GM12878 (cell line): ENCODE measurements around the gene FOXP1. TPM values are rescaled to one million over a fixed set of nuclear protein-coding genes. Genes with fewer than 3 reads are reported as not detected.

Experiments used
- ATAC-seq: fragments of 200-7000 bp; cut with Tn5 transposase; 3 replicates; pipeline ENCODE4 v1.9.1; 2020; ENCODE audit warnings: mild to moderate bottlenecking, moderate library complexity
- BruUV-seq: library from RNA; stranded (reverse); fragments of 400-500 nt; replicated peaks from 2 replicates; lab custom pipeline; 2021; lab: Mats Ljungman, UMichigan
- CTCF ChIA-PET: fragments of 300-600 bp; sonication (Branson Sonifier 250); formaldehyde crosslinking; extraction: SDS; loops from one replicate; lab custom pipeline; 2021; ENCODE audit warnings: inconsistent platforms; lab: Yijun Ruan, JAX
- POLR2A ChIA-PET: fragments of 350-600 bp; formaldehyde crosslinking; extraction: SDS; loops from one replicate; lab custom pipeline; 2021; ENCODE audit warnings: inconsistent platforms; lab: Charles Lee
- RAD21 ChIA-PET: fragments of 300-600 bp; sonication (Branson Sonifier 250); formaldehyde crosslinking; loops from one replicate; lab custom pipeline; 2023; ENCODE audit warnings: antibody characterized with exemption; ENCODE audit not compliant: unreplicated experiment; lab: Charles Lee
- SMC1A ChIA-PET: fragments of 300-600 bp; sonication (Branson Sonifier 250); formaldehyde crosslinking; loops from one replicate; lab custom pipeline; 2023; ENCODE audit not compliant: unreplicated experiment, uncharacterized antibody; lab: Charles Lee
- DNase-seq: peaks from one replicate; pipeline ENCODE4 v3.0.0-alpha.2; 2011; ENCODE audit warnings: low read depth, low spot score
- FAIRE-seq: peaks from 3 replicates; lab custom pipeline; 2011; peaks lifted over from hg19 to GRCh38; lab: Jason Lieb, UNC
- H2AFZ ChIP-seq: 2 replicates; pipeline ENCODE4 v1.6.0; 2011; ENCODE audit warnings: low read depth, low read length, control low read depth; ENCODE audit not compliant: control insufficient read depth
- H3K27ac ChIP-seq: 2 replicates; pipeline ENCODE4 v1.5.1; 2011; ENCODE audit warnings: control low read depth; ENCODE audit not compliant: control insufficient read depth, insufficient read depth
- H3K27me3 ChIP-seq, 2 experiments: replicated peaks in 1 of 2; 2 replicates each; pipeline versions ENCODE4 v1.6.0 to v1.6.1; 2011; ENCODE audit warnings: low read length in 1 of 2; ENCODE audit not compliant: control insufficient read depth in 2 of 2, insufficient read depth in 2 of 2
- H3K36me3 ChIP-seq, 2 experiments: 2 replicates each; pipeline ENCODE4 v1.5.1; 2011; ENCODE audit warnings: low read length in 1 of 2; ENCODE audit not compliant: control insufficient read depth in 2 of 2, insufficient read depth in 2 of 2
- H3K4me1 ChIP-seq: 2 replicates; pipeline ENCODE4 v1.6.1; 2011; ENCODE audit warnings: mild to moderate bottlenecking, low read length, moderate library complexity, mixed read lengths; ENCODE audit not compliant: control insufficient read depth, insufficient read depth
- H3K4me2 ChIP-seq: 2 replicates; pipeline ENCODE4 v1.6.0; 2011; ENCODE audit warnings: control low read depth; ENCODE audit not compliant: control insufficient read depth, insufficient read depth
- H3K4me3 ChIP-seq: fragments of 200-600 bp; sonication (generic); 2 replicates; pipeline ENCODE4 v1.5.1; 2016
- H3K79me2 ChIP-seq: 2 replicates; pipeline ENCODE4 v1.6.0; 2011; ENCODE audit warnings: low read length; ENCODE audit not compliant: control insufficient read depth, insufficient read depth
- H3K9ac ChIP-seq: 2 replicates; pipeline ENCODE4 v1.8.0; 2011; ENCODE audit warnings: low read length, control low read depth, mixed read lengths; ENCODE audit not compliant: control insufficient read depth, insufficient read depth
- H3K9me3 ChIP-seq: replicated peaks from 3 replicates; pipeline ENCODE4 v1.5.1; 2011; ENCODE audit warnings: mild to moderate bottlenecking, low read length; ENCODE audit not compliant: control insufficient read depth, insufficient read depth
- H4K20me1 ChIP-seq: 2 replicates; pipeline ENCODE4 v1.6.0; 2011; ENCODE audit not compliant: control insufficient read depth, insufficient read depth
- BMI1 ChIP-seq: fragments of 450-650 bp; IDR thresholded peaks from 2 replicates; pipeline ENCODE4 v1.6.1; 2016; ENCODE audit warnings: mild to moderate bottlenecking, moderate library complexity, borderline replicate concordance
- EED ChIP-seq: sonication (generic); IDR thresholded peaks from 2 replicates; pipeline ENCODE4 v1.6.1; 2016; ENCODE audit warnings: antibody characterized with exemption, low read depth
- ESRRA ChIP-seq: IDR thresholded peaks from 2 replicates; pipeline ENCODE4 v1.6.1; 2012; ENCODE audit warnings: mild to moderate bottlenecking, low read length, improper control_type of control experiment
- IRF4 ChIP-seq: IDR thresholded peaks from 2 replicates; pipeline ENCODE4 v1.6.1; 2011; ENCODE audit warnings: low read depth, low read length
- PML ChIP-seq: IDR thresholded peaks from 2 replicates; pipeline ENCODE4 v1.6.1; 2012; ENCODE audit warnings: low read length, inconsistent platforms
- POU2F2 ChIP-seq: IDR thresholded peaks from 3 replicates; pipeline ENCODE4 v1.6.1; 2011; ENCODE audit warnings: low read depth, mild to moderate bottlenecking, low read length, borderline replicate concordance
- RAD21 ChIP-seq: IDR thresholded peaks from 2 replicates; pipeline ENCODE4 v1.6.1; 2011; ENCODE audit warnings: mild to moderate bottlenecking, low read depth, low read length, moderate library complexity; ENCODE audit not compliant: insufficient read depth
- RUNX3 ChIP-seq: IDR thresholded peaks from 2 replicates; pipeline ENCODE4 v1.6.1; 2012; ENCODE audit warnings: low read length, inconsistent platforms
- WRNIP1 ChIP-seq: IDR thresholded peaks from 2 replicates; pipeline ENCODE4 v1.6.1; 2011; ENCODE audit warnings: low read depth, low read length, improper control_type of control experiment, borderline replicate concordance
- WGBS: methylation state at CpG from one replicate; pipeline ENCODE4 v1.1.6; 2016; ENCODE audit warnings: low lambda C conversion rate; ENCODE audit not compliant: insufficient replicate concordance, insufficient coverage; ENCODE audit errors: missing lambda C conversion rate; 5-methylcytosine and 5-hydroxymethylcytosine counted together
- in situ Hi-C: fragments of 300-500 bp; cut with MboI; formaldehyde crosslinking; loops from 9 replicates; pipeline ENCODE4 v1.14.3; 2018; ENCODE audit warnings: mixed read lengths
- intact Hi-C: fragments of 100-400 bp; cut with micrococcal nuclease; formaldehyde crosslinking; loops from one replicate; pipeline ENCODE4 v1.14.2; 2022; ENCODE audit not compliant: unreplicated experiment
- polyA plus RNA-seq, 11 experiments: library from polyadenylated mRNA; depleted of rRNA in 4 of 11; unstranded in 6 of 11; stranded (reverse) in 5 of 11; fragments of >200 nt; fragmentation: Nextera tagmentation in 4 of 11; fragmentation: Illumina TruSeq in 1 of 11; extraction: Ambion mirVana in 4 of 11; extraction: Trizol in 1 of 11; gene quantifications; 1 replicate in 1 of 11; 2 replicates in 10 of 11; pipeline versions ENCODE4 v1.2.1 to v1.2.3, GENCODE V29; 2011 to 2016; ENCODE audit warnings: inconsistent platforms in 2 of 11, missing spikeins in 2 of 11, low read depth in 1 of 11
- total RNA-seq, 4 experiments: library from RNA; depleted of rRNA in 3 of 4; stranded (reverse); fragments of >200 nt in 3 of 4; fragmentation: Illumina TruSeq in 1 of 4; extraction: Trizol in 1 of 4; gene quantifications; 2 replicates each; pipeline versions ENCODE4 v1.2.1 to v1.2.3, GENCODE V29; 2013 to 2021
- TF ChIP-seq, protein P1 (sequence below): IDR thresholded peaks from 2 replicates; pipeline ENCODE4 v1.6.1; 2012; ENCODE audit warnings: low read depth, low read length, improper control_type of control experiment
- TF ChIP-seq, protein P2 (sequence below): fragments of 450-650 bp; conservative IDR thresholded peaks from 2 replicates; pipeline ENCODE4 v1.6.1; 2017; ENCODE audit warnings: mild to moderate bottlenecking, moderate library complexity
- TF ChIP-seq, protein P3 (sequence below): fragments of 450-650 bp; IDR thresholded peaks from 2 replicates; pipeline ENCODE4 v1.6.1; 2014; ENCODE audit warnings: mild to moderate bottlenecking
- TF ChIP-seq, protein P4 (sequence below): fragments of 450-650 bp; IDR thresholded peaks from 2 replicates; pipeline ENCODE4 v1.6.1; 2018; ENCODE audit warnings: mild to moderate bottlenecking, low read depth, moderate library complexity; ENCODE audit not compliant: partially characterized antibody
- TF ChIP-seq, protein P5 (sequence below): fragments of 450-650 bp; IDR thresholded peaks from 2 replicates; pipeline ENCODE4 v1.6.1; 2017; ENCODE audit warnings: low read depth, mild to moderate bottlenecking, moderate library complexity

Gene FOXP1
- total and polyA plus RNA-seq, 10 of the 15 experiments (the other 5 are each of a cell fraction or from before 2014, with no cell fraction given) = 0.05 to 1.6 (median 0.20) TPM; not detected in 1

DNA sequence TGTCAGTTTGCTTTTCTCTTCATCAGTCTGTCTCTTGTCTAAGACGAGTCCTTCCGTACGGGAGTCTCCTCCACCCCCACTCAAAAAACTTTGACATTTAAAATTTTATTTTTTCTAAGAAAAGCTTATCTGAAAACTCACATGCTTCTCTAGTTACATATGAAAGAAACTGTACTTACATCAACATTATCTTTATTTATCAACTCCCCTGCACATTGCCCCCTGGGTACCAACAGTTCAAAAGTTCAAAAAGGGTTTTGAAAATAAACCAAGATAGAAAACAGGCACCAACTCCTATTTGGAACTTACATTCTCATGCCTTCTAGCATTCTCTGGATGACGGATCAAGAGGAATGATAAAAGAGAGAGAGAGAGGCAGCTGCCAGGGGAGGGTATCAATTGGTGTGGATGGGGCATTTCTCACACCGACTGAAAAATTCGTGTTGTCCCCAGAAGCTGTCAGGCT lies 182.5 kb downstream of the FOXP1 start (continued):
- TF ChIP-seq, protein P1, sequence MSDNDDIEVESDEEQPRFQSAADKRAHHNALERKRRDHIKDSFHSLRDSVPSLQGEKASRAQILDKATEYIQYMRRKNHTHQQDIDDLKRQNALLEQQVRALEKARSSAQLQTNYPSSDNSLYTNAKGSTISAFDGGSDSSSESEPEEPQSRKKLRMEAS = no peak

GRCh38 chr3:71399478-71399877 lies 184.1 kb downstream of the FOXP1 start:
- no peak overlapping the region for H3K27ac ChIP-seq
- no TSS peak for BruUV-seq
- DNase-seq (no peak), FAIRE-seq (no peak), ATAC-seq (no peak)
- H3K4me3 ChIP-seq = no peak overlapping the region
- H3K4me1 ChIP-seq = peaks cover 4% of the 10 kb centered on the region; the same call in 1 of the 2 replicates
- RAD21 ChIA-PET = no interaction called here
- peaks cover 0 to 4% of the 10 kb centered on the region in 2 experiments; a peak in 2 of 4 replicates for H3K27me3 ChIP-seq
- H3K79me2 ChIP-seq = no peaks in the 10 kb centered on the region
- H3K9ac ChIP-seq = no peak overlapping the region
- CTCF ChIA-PET = interaction anchor here (0.6 to 1.2 kb wide), 2 partner anchors 16 to 191 kb away, joined by 3 read pairs; no protein-coding TSS in a partner anchor
- no peaks in the 10 kb centered on the region for H4K20me1 ChIP-seq
- H3K4me2 ChIP-seq = no peak overlapping the region
- POLR2A ChIA-PET = no interaction called here
- WGBS = 16% methylated on average over 3 of the region's 3 CpGs
- no peaks in the 10 kb centered on the region for H3K36me3 ChIP-seq
- SMC1A ChIA-PET = interaction anchor here (1.1 to 2.3 kb wide), 2 partner anchors 13 to 21 kb away, joined by 3 to 6 read pairs; no protein-coding TSS in a partner anchor
- H2AFZ ChIP-seq = no peak overlapping the region
- no peaks in the 10 kb centered on the region for H3K9me3 ChIP-seq
- in situ Hi-C loops = loop anchor here (10.0 kb wide), 1 partner anchor 315 kb away; no protein-coding TSS in a partner anchor
- intact Hi-C loops = no loop called here
- TF ChIP-seq, protein P2, sequence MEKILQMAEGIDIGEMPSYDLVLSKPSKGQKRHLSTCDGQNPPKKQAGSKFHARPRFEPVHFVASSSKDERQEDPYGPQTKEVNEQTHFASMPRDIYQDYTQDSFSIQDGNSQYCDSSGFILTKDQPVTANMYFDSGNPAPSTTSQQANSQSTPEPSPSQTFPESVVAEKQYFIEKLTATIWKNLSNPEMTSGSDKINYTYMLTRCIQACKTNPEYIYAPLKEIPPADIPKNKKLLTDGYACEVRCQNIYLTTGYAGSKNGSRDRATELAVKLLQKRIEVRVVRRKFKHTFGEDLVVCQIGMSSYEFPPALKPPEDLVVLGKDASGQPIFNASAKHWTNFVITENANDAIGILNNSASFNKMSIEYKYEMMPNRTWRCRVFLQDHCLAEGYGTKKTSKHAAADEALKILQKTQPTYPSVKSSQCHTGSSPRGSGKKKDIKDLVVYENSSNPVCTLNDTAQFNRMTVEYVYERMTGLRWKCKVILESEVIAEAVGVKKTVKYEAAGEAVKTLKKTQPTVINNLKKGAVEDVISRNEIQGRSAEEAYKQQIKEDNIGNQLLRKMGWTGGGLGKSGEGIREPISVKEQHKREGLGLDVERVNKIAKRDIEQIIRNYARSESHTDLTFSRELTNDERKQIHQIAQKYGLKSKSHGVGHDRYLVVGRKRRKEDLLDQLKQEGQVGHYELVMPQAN = no peak
- no peak for TF ChIP-seq BMI1
- TF ChIP-seq IRF4 = no peak
- no peak for TF ChIP-seq PML
- no peak for TF ChIP-seq RUNX3
- TF ChIP-seq RAD21 = no peak
- no peak for TF ChIP-seq ESRRA
- TF ChIP-seq, protein P3, sequence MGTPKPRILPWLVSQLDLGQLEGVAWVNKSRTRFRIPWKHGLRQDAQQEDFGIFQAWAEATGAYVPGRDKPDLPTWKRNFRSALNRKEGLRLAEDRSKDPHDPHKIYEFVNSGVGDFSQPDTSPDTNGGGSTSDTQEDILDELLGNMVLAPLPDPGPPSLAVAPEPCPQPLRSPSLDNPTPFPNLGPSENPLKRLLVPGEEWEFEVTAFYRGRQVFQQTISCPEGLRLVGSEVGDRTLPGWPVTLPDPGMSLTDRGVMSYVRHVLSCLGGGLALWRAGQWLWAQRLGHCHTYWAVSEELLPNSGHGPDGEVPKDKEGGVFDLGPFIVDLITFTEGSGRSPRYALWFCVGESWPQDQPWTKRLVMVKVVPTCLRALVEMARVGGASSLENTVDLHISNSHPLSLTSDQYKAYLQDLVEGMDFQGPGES = no peak
- TF ChIP-seq, protein P4, sequence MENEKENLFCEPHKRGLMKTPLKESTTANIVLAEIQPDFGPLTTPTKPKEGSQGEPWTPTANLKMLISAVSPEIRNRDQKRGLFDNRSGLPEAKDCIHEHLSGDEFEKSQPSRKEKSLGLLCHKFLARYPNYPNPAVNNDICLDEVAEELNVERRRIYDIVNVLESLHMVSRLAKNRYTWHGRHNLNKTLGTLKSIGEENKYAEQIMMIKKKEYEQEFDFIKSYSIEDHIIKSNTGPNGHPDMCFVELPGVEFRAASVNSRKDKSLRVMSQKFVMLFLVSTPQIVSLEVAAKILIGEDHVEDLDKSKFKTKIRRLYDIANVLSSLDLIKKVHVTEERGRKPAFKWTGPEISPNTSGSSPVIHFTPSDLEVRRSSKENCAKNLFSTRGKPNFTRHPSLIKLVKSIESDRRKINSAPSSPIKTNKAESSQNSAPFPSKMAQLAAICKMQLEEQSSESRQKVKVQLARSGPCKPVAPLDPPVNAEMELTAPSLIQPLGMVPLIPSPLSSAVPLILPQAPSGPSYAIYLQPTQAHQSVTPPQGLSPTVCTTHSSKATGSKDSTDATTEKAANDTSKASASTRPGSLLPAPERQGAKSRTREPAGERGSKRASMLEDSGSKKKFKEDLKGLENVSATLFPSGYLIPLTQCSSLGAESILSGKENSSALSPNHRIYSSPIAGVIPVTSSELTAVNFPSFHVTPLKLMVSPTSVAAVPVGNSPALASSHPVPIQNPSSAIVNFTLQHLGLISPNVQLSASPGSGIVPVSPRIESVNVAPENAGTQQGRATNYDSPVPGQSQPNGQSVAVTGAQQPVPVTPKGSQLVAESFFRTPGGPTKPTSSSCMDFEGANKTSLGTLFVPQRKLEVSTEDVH = no peak
- TF ChIP-seq WRNIP1 = no peak
- no peak for TF ChIP-seq EED
- TF ChIP-seq, protein P5, sequence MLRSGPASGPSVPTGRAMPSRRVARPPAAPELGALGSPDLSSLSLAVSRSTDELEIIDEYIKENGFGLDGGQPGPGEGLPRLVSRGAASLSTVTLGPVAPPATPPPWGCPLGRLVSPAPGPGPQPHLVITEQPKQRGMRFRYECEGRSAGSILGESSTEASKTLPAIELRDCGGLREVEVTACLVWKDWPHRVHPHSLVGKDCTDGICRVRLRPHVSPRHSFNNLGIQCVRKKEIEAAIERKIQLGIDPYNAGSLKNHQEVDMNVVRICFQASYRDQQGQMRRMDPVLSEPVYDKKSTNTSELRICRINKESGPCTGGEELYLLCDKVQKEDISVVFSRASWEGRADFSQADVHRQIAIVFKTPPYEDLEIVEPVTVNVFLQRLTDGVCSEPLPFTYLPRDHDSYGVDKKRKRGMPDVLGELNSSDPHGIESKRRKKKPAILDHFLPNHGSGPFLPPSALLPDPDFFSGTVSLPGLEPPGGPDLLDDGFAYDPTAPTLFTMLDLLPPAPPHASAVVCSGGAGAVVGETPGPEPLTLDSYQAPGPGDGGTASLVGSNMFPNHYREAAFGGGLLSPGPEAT = no peak
- TF ChIP-seq POU2F2 = no peak
